ENCODE results near the gene NOL8.

The NOL8 gene

GRCh38 chr9:92325269-92325990 is at the start of gene NOL8, which contains the start of gene CENPP:
TSS of gene NOL8 (minus strand) at chr9:92325350. CDS start at chr9:92324161, 1,189 bp downstream.
TSS of gene CENPP (plus strand) at chr9:92325953.
- DNase-seq: peak; percentile 77

DNA sequence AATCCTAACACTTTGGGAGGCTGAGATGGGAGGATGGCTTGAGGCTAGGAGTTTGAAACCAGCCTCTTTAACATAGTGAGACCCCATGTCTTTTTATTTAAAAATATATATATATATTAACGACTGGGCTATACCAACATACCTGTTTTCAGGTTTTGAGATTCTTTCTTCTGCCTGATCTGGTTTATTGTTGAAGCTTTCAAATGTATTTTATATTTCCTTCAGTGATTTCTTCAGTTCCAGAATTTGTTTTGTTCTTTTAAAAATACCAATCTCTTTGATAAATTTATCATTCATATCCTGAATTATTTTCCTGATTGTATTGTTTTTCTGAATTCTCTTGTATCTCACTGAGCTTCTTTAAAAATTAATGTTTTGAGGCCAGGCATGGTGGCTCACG is 48.0 kb upstream of the NOL8 start:
- DNase-seq: no peak

GRCh38 chr9:92369075-92369474 is 43.9 kb upstream of the NOL8 start:
- DNase-seq: no peak

DNA sequence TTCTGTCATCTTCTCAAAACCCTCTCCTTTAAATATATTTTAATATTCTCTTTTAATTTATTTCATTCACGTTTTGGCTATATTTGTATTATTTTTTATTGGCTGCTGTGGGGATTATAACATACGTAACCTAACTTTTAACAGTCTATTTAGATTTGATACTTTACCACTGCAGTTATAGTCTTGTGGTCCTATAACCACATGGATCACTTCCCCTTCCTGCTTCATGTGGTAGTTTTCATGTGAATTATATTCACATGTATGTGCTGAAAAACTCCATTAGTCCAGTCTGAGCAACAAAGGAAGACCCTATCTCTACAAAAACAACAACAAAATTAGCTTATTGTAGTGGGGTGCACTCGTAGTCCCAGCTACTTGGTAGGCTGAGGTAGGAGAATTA is 34.9 kb upstream of the NOL8 start:
- no peak for DNase-seq

DNA sequence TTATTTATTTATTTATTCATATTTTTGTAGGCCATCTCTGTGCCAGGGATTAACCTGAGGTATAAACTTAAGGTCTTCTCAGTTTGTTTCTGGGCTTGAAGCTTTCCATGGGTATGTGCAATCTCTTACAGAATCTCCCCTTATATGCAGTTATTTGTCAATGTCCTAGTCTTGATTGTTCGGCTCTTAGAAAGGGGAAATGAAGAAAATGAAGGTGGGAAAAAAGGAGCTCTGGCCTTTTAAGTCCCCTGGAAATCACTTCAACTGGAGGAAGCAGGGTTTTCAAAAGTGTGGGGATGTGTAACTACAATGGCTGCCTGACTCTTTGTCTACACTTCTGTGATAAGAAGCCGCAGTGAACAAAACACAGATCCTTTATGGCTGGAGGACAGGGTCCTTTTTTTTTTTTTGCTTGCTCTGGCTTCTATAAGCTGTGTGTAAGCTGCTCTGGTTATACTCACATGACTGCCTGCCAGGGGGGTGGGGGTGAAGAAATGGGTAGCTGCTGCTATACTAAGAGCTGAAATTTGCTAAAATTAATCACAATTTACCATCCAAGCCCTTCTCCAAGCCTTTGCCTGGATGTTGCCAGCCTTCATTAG is 34.3 kb upstream of the NOL8 start:
- DNase-seq: no peak

DNA sequence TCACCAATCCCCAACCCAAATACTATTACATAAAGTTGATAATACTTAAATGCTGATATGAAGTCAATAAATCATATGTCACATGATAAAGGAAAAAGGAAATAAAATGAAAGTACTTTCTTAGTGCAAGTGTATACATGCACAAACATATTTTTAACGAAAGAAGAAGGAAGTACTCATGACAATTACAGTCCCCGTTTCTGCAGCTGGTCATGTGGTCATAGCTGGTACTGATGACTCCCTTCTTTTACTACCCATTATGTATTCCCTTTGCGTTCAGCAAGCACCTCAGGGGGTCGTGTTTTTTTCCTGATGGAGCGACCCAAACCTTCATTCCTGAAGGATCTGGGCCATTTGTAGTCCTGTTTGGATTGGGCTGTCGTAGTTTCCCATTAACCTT is 27.9 kb upstream of the NOL8 start:
- no peak for DNase-seq

GRCh38 chr9:92350740-92351133 is 25.6 kb upstream of the NOL8 start:
- no peak for DNase-seq

- DNase-seq: no peak
Measured at GRCh38 chr9:92349771-92350739, 24.9 kb upstream of the NOL8 start.

DNA sequence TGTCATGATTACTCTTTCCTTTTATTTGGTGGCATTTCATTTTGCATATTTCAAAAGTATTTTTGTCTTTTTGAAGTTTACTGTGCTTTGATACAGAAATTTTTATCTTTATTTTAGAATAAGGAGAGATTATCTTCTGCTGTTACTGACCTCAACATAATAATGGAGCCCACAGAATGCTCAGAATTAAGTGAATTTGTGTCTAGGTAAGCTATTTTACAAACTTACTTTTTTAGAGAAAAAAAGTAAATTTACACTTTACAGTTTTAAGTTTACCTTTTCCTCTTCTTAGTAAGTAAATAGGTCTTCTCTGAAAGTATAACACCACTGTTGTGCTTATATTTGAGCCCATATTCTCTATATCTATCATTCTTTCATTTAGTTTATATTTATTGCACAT is 20.4 kb upstream of the NOL8 start:
- DNase-seq: no peak

DNA sequence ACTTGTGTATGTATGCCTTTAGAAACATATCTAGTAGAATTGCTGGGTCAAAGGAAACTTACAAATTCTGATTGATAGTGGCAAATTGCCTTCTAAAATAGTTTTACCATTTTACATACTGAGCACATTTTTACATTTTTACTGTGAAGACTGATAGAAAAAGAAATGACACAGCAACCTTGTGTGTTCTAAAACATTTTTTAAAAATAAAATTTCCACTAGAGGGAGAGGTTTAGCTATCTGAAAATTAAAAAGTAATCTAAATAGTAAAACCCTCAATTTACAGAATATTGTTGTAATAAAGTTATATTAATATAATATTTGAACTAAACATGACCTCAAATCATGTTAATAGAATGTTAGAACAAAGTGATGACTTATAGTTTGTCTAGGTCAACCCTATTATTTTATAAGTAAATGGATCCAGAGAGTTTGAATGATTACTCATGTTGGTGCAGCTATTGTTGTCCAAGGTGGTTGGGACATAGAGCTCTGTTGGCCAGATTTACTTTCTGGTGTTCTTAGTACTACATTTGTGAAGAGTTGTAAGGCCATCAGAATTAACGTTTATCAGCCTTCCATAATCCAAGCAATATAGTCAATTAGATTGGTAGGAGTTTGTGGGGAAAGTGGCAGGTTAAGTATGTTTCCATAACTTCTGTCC is 17.8 kb upstream of the NOL8 start:
- no peak for DNase-seq

- DNase-seq: no peak
Measured at GRCh38 chr9:92341578-92341977, 16.4 kb upstream of the NOL8 start.

- DNase-seq: no peak
Measured at GRCh38 chr9:92333282-92333634, 8.1 kb upstream of the NOL8 start.

- DNase-seq: no peak
Measured at GRCh38 chr9:92332577-92333281, 7.6 kb upstream of the NOL8 start.

GRCh38 chr9:92328225-92328624 is 3.1 kb upstream of the NOL8 start:
- no peak for DNase-seq

GRCh38 chr9:92327283-92327850 is 2.2 kb upstream of the NOL8 start:
- DNase-seq: no peak

DNA sequence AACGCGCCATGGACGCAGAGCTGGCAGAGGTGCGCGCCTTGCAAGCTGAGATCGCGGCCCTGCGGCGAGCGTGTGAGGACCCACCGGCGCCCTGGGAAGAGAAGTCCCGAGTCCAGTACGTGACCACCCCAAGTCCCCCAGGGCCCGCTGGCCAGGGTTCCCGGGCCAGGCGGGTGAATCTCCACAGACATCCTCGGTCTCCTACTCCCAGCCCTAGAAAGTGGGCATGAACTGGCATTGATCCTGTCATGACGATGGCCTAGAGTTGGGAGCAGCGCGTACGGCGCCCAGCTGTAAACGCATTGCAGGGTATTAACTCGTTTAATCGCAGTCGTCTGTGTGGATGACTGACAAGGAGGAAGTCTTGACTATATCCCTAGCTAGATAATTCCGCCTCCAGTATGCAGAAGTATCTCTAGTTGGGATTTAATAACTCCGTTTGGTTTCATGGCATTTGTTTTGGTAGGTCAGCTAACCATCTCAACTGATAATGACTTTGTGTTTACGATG is 896 bp upstream of the NOL8 start:
- no peak for DNase-seq

GRCh38 chr9:92324889-92325268 is 271 bp downstream of the NOL8 start:
- no peak for DNase-seq

DNA sequence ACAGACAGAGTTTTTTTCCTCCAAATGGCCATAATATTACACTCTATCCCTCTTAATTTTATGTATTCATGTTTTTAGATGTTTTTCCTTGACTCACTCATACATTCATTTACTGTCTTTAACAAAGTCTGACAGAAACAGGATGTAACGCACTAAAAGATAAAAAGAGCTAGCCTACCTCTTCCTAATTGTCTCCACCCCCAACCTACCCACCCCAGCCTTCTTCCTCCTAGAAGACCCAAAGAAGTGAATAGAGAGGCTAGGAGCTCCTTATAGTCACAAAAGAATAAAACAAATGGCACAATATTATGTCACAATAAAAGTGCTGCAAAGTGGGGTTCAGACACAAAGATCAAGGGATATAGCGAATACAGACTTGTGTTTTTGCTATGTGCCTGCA is 719 bp downstream of the NOL8 start:
- DNase-seq: no peak

- DNase-seq: no peak
Measured at GRCh38 chr9:92315456-92315855, 9.7 kb downstream of the NOL8 start.

DNA sequence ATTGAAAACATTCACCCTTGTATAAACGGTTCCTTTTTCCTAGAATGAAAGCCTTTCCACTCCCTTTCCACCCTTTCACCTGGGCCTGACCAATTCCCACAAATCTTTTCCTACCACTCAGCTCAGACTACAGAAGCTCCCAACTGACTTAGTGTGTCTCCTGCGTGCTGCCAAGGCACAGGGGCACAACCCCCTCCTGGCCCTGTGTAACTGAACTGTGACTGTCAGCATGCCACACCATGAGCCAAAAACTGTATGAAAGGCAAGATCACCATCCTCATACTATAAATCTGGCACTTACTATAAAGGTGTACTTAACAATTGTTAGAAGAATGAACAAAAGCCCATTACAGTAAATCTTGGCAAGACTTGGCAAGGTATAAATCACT is 11.5 kb downstream of the NOL8 start:
- no peak for DNase-seq

GRCh38 chr9:92312887-92313623 is 12.1 kb downstream of the NOL8 start:
- no peak for DNase-seq
